Cardiac fibroblast (primary cell): ENCODE results near the gene CCT7.
A peak's percentile ranks its signal among the peaks of the same experiment; 100 is the strongest.

ENCODE experiments used
- DNase-seq, 2 donors: peaks; one replicate each; pipeline versions ENCODE4 v3.0.0 to v3.0.0-alpha.2; 2010; ENCODE audit warnings: low read depth in 2 of 2
- H3K4me3 ChIP-seq, 2 donors: replicated peaks in 1 of 2; 1 replicate in 1 of 2; 2 replicates in 1 of 2; pipeline ENCODE4 v1.5.1; 2011; ENCODE audit warnings: low read depth in 2 of 2, low read length in 2 of 2, mild to moderate bottlenecking in 2 of 2, moderate library complexity in 1 of 2
- CTCF ChIP-seq: IDR thresholded peaks from one replicate; pipeline ENCODE4 v1.5.1; 2011; ENCODE audit warnings: low read depth, mild to moderate bottlenecking, low read length, inconsistent platforms

CCT7 gene

GRCh38 chr2:73292906-73293533, 58.9 kb downstream of the CCT7 start:
- DNase-seq = no peak
- peak overlapping the region; percentile 30 to 48 for H3K4me3 ChIP-seq
- TF ChIP-seq CTCF = no peak

DNA sequence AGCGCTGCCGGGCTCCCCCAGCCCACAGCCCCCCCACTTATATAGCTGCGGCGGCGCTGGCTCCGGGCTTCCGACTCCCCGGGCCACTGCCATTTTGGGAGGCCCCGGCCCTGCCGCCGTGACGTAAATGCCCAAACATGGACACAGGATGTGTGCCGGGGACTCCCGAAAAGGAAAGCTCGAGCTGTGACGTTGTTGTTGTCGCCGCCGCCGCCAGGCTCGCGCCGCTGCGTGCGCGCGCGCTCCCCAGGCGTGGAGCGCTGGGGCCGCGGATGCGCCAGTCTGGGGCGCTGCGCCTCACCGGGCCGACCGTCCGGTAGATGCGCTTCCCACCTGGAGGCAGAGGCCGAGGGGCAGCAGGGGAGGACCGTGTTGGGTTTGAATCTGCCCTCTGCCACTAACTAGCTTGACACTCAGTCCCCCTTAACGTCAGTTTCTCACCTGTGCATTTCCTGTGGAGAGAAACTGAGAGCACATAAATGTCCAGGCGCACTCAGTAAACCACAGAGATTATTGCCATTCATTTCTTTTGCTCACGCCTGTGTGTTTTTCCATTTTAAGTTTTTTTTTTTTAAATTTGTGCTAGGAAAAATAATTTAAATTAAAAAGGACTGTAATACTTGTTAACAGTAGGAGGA, 59.5 kb downstream of the CCT7 start, which contains the start of gene EGR4:
Gene EGR4 (minus strand): TSS at position 15 of the 638 bp plus-strand sequence. CDS start 231 bp downstream, outside the sequence.
- no peak for TF ChIP-seq CTCF
- DNase-seq = peak; percentile 69 to 73
- peak within 1 kb of the TSS; percentile 30 to 48 for H3K4me3 ChIP-seq

DNA sequence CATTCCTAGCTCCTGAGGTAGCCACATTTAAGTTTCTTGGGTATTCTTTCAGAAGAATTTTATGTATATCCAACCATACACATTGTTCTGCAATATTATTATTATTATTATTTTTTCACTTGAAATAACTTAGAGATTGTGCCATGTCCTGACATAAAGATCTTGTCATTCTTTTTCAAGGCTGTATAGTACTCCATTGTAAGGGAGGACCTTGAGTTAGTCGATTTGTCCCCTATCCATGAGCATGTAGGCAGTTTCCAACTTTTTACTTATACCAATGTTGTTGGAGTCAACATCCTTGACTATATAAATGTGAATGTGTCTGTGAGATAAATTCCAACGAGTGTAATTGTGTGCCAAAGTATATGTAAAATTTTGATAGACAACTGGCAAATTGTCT, 60.1 kb downstream of the CCT7 start:
- H3K4me3 ChIP-seq = no peak overlapping the region
- no peak for TF ChIP-seq CTCF
- no peak for DNase-seq

DNA sequence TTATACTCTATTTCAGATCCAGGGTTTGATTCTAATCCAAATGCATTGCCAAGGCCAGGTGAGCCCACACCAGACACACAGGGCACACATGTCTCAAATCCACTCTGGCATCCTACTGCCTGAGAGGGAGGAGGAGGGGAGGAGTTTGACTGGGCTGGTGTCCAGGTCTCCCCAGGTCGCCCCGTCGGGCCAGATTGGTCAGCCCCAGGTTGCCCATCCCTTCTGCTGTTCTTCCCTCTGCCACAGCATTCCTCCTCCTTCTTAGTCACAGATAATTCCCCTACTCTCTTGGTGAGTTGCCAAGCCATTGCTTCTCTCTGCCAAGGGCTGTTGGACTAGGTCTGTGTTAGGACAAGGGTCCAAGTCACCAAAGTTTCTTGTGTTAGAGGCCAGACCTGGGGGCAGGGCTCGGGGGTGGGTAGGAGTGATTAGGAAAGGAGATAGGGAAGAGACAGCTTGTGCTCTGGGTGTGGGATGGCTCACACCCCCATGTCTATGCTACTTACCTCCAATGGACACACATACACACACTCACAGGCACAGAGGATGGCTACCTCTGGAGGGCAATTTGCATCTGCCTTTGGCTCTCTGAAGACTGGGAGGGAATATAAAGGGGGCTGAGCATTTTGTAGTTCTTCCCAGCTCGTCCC, 61.8 kb downstream of the CCT7 start:
- no peak for TF ChIP-seq CTCF
- DNase-seq = no peak
- no peak overlapping the region for H3K4me3 ChIP-seq

GRCh38 chr2:73297151-73297559, 63.0 kb downstream of the CCT7 start:
- no peak for TF ChIP-seq CTCF
- no peak overlapping the region for H3K4me3 ChIP-seq
- DNase-seq = no peak

DNA sequence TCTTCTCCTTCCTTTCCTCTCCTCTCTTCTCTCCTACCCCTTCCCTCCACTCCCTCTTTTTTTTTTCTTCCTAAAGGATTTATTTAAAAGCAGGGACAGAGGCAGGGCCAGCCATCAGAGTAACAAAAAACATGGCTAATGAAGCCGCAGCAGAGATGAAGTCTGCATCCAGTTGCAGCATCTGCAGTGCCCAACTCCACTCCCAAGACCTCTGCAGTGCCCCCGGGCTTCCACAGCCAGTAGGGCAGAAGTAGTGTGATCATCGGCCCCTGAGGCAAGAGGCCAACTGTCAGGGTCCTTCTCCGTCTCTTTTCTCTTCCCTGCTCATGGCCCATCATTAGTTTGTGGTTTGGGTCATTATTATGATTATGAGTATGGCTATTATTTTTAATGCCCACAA, 63.5 kb downstream of the CCT7 start:
- TF ChIP-seq CTCF = no peak
- no peak overlapping the region for H3K4me3 ChIP-seq
- DNase-seq = no peak
